MCF 10A (cell line): ENCODE results near the gene PATJ. TPM values are rescaled to one million over a fixed set of nuclear protein-coding genes. Genes with fewer than 3 reads are reported as not detected.

Source experiments
- BruUV-seq: library from RNA; stranded (reverse); fragments of 400-500 nt; replicated peaks from 2 replicates; lab custom pipeline; 2021; lab: Mats Ljungman, UMichigan
- CTCF ChIA-PET: fragments of 300-600 bp; sonication (Branson Sonifier 250); formaldehyde crosslinking; extraction: SDS; loops from one replicate; lab custom pipeline; 2021; ENCODE audit warnings: antibody characterized with exemption, inconsistent platforms; lab: Yijun Ruan, JAX
- POLR2A ChIA-PET: fragments of 300-600, 350-650 bp; sonication (Branson Sonifier 250); formaldehyde crosslinking; extraction: SDS; loops from one replicate; lab custom pipeline; 2020; ENCODE audit warnings: antibody characterized with exemption, inconsistent platforms; lab: Yijun Ruan, JAX
- DNase-seq: peaks from one replicate; pipeline ENCODE4 v3.0.0-alpha.2; 2018; ENCODE audit not compliant: unreplicated experiment
- H3K27ac Mint-ChIP-seq: one replicate; pipeline ENCODE4 v1.8.0; 2022; ENCODE audit warnings: mild to moderate bottlenecking, low read depth, mixed read lengths; ENCODE audit not compliant: unreplicated experiment
- H3K27me3 Mint-ChIP-seq: one replicate; pipeline ENCODE4 v1.8.0; 2022; ENCODE audit warnings: mixed read lengths; ENCODE audit not compliant: insufficient read depth, unreplicated experiment
- H3K36me3 Mint-ChIP-seq: one replicate; pipeline ENCODE4 v1.8.0; 2022; ENCODE audit warnings: mild to moderate bottlenecking, moderate library complexity, mixed read lengths; ENCODE audit not compliant: insufficient read depth, unreplicated experiment
- H3K4me1 Mint-ChIP-seq: one replicate; pipeline ENCODE4 v1.8.0; 2022; ENCODE audit warnings: mixed read lengths; ENCODE audit not compliant: insufficient read depth, unreplicated experiment
- H3K4me3 Mint-ChIP-seq: one replicate; pipeline ENCODE4 v1.8.0; 2022; ENCODE audit warnings: mild to moderate bottlenecking, moderate library complexity, mixed read lengths; ENCODE audit not compliant: unreplicated experiment
- H3K9me3 Mint-ChIP-seq: one replicate; pipeline ENCODE4 v1.8.0; 2022; ENCODE audit warnings: mixed read lengths; ENCODE audit not compliant: unreplicated experiment
- CTCF ChIP-seq: fragments of 200-600 bp; IDR thresholded peaks from one replicate; pipeline ENCODE4 v1.8.0; 2022; ENCODE audit warnings: antibody characterized with exemption, mild to moderate bottlenecking; ENCODE audit not compliant: unreplicated experiment
- intact Hi-C: fragments of 100-400 bp; cut with micrococcal nuclease; formaldehyde crosslinking; loops from 2 replicates; pipeline ENCODE4 v1.14.1; 2022
- total RNA-seq: library from RNA; stranded (reverse); gene quantifications from 2 replicates; pipeline ENCODE4 v1.2.3, GENCODE V29; 2022

Gene PATJ
- total RNA-seq, 1 experiment from 2014 or later, result 28.7 TPM

DNA sequence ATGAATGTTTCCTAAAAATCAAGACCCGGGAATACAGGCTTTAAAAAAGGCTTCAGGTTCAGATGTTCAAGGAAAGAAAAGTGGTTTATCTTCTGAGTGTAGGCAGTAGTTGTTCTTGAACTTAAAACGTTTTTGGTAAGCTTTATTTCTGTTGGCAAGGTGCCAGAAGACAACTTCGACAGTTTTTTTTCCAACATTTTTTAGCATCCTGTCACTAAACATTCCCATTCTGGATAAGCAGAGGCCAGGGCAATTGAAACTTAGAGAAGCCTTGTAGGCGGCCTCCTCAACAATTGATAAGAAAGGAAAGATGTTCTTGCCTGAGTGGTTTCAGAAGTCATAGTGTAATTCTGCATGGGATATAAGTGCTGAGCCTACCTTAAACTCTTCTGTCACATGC, 66.7 kb downstream of the PATJ start:
- TF ChIP-seq CTCF, result no peak
- Mint-ChIP-seq H3K27me3 (no peaks in the 10 kb centered on the region), H3K4me1 (no peaks in the 10 kb centered on the region), H3K27ac (no peak overlapping the region), H3K9me3 (no peaks in the 10 kb centered on the region), H3K4me3 (no peak overlapping the region), H3K36me3 (peaks cover 53% of the 10 kb centered on the region)
- intact Hi-C loops, result no loop called here
- peak; percentile 4 for DNase-seq
- CTCF ChIA-PET, result interaction anchor here (0.6 kb wide), 1 partner anchor 327 kb away, joined by 3 read pairs; no protein-coding TSS in a partner anchor
- POLR2A ChIA-PET, result interaction anchor here (0.6 to 0.7 kb wide), 3 partner anchors 44 to 403 kb away, joined by 3 to 4 read pairs (median 4); no protein-coding TSS in a partner anchor
- no TSS peak for BruUV-seq

DNA sequence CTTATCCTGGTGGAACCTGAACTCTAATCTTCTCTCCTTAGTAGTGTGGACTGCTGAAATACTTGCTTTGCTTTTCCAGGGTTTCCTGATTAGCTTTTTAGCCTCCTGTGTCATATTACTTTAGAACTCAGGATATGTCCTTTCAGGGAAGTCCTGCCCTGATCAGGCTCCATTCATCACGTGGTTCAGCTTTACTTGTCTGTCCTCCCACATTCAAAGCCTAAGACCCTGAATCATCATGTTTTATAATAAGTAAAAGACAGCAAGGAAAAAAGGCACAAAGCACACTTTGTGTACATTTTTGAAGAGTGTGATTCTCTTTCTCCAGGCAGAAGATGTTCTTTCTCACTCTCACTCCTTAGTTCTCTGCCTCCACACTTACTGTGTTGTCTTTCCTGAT, 70.6 kb downstream of the PATJ start:
- H3K27me3 Mint-ChIP-seq, result no peaks in the 10 kb centered on the region
- CTCF ChIA-PET, result no interaction called here
- POLR2A ChIA-PET, result no interaction called here
- no peaks in the 10 kb centered on the region for H3K9me3 Mint-ChIP-seq
- intact Hi-C loops, result no loop called here
- no peaks in the 10 kb centered on the region for H3K4me1 Mint-ChIP-seq
- no peak overlapping the region for H3K4me3 Mint-ChIP-seq
- H3K36me3 Mint-ChIP-seq, result peaks cover 47% of the 10 kb centered on the region
- no TSS peak for BruUV-seq
- DNase-seq, result no peak
- no peak overlapping the region for H3K27ac Mint-ChIP-seq
- no peak for TF ChIP-seq CTCF

GRCh38 chr1:61816191-61816590, 73.9 kb downstream of the PATJ start:
- POLR2A ChIA-PET, result interaction anchor here (0.7 to 1.0 kb wide), 2 partner anchors 12 to 23 kb away, joined by 3 to 4 read pairs; no protein-coding TSS in a partner anchor

GRCh38 chr1:61818992-61819391, 76.7 kb downstream of the PATJ start:
- TF ChIP-seq CTCF, result no peak
- DNase-seq, result no peak
- POLR2A ChIA-PET, result interaction anchor here (1.4 kb wide), 1 partner anchor 8 kb away, joined by 3 read pairs; no protein-coding TSS in a partner anchor
- intact Hi-C loops, result no loop called here
- H3K4me3 Mint-ChIP-seq, result no peak overlapping the region
- H3K27ac Mint-ChIP-seq, result no peak overlapping the region
- H3K36me3 Mint-ChIP-seq, result peaks cover 45% of the 10 kb centered on the region
- no peaks in the 10 kb centered on the region for H3K4me1 Mint-ChIP-seq
- no peaks in the 10 kb centered on the region for H3K27me3 Mint-ChIP-seq
- H3K9me3 Mint-ChIP-seq, result no peaks in the 10 kb centered on the region
- CTCF ChIA-PET, result no interaction called here
- no TSS peak for BruUV-seq

More at GRCh38 chr1:61816191-61816590, 73.9 kb downstream of the PATJ start:
- peaks cover 27% of the 10 kb centered on the region for H3K36me3 Mint-ChIP-seq
- no peak for TF ChIP-seq CTCF
- CTCF ChIA-PET, result interaction anchor here (1.6 kb wide), 1 partner anchor 21 kb away, joined by 7 read pairs; no protein-coding TSS in a partner anchor
- intact Hi-C loops, result no loop called here
- no peak for DNase-seq
- BruUV-seq, result no TSS peak
- H3K4me3 Mint-ChIP-seq, result no peak overlapping the region
- no peak overlapping the region for H3K27ac Mint-ChIP-seq
- no peaks in the 10 kb centered on the region for H3K9me3 Mint-ChIP-seq
- no peaks in the 10 kb centered on the region for H3K4me1 Mint-ChIP-seq
- no peaks in the 10 kb centered on the region for H3K27me3 Mint-ChIP-seq
